HUES64 (cell line): ENCODE data around the gene CMPK1.
A peak's percentile ranks its signal among the peaks of the same experiment; 100 is the strongest.

ENCODE experiments used
- H3K27ac ChIP-seq: 2 replicates; pipeline ENCODE4 v1.7.0; 2013; ENCODE audit warnings: low read depth, low read length, inconsistent platforms
- H3K27me3 ChIP-seq: 2 replicates; pipeline ENCODE4 v1.6.1; 2013; ENCODE audit warnings: mild to moderate bottlenecking, low read length; ENCODE audit not compliant: insufficient read depth
- H3K36me3 ChIP-seq: 2 replicates; pipeline ENCODE4 v1.6.1; 2013; ENCODE audit warnings: mild to moderate bottlenecking, low read length; ENCODE audit not compliant: insufficient read depth
- H3K4me1 ChIP-seq: 2 replicates; pipeline ENCODE4 v1.6.1; 2013; ENCODE audit warnings: mild to moderate bottlenecking, low read length, moderate library complexity; ENCODE audit not compliant: insufficient read depth
- H3K4me3 ChIP-seq: 2 replicates; pipeline ENCODE4 v1.5.1; 2013; ENCODE audit warnings: mild to moderate bottlenecking, low read length, moderate library complexity
- H3K9ac ChIP-seq: 2 replicates; pipeline ENCODE4 v1.6.1; 2013; ENCODE audit warnings: mild to moderate bottlenecking, low read depth, low read length
- H3K9me3 ChIP-seq: 2 replicates; pipeline ENCODE4 v1.6.1; 2013; ENCODE audit warnings: low read depth, low read length; ENCODE audit not compliant: insufficient read depth
- WGBS: fragments of 150-250, 120-280 bp; methylation state at CpG from one replicate; pipeline ENCODE4 v1.1.7; 2013; ENCODE audit warnings: missing lambda C conversion rate; 5-methylcytosine and 5-hydroxymethylcytosine counted together

CMPK1 gene

GRCh38 chr1:47410068-47410455 is 76.5 kb downstream of the CMPK1 start:
- Histone ChIP-seq H3K4me3 (no peak overlapping the region), H3K4me1 (no peaks in the 10 kb centered on the region), H3K9me3 (no peaks in the 10 kb centered on the region), H3K27me3 (peaks cover 42% of the 10 kb centered on the region), H3K9ac (no peak overlapping the region), H3K36me3 (no peaks in the 10 kb centered on the region), H3K27ac (no peak overlapping the region)
- 84% methylated on average over 3 of the region's 3 CpGs for whole genome bisulfite sequencing

- Histone ChIP-seq H3K27ac (no peak overlapping the region), H3K9ac (no peak overlapping the region), H3K4me3 (no peak overlapping the region), H3K36me3 (no peaks in the 10 kb centered on the region), H3K4me1 (no peaks in the 10 kb centered on the region), H3K9me3 (no peaks in the 10 kb centered on the region), H3K27me3 (peaks cover 56% of the 10 kb centered on the region)
- 59% methylated on average over 2 of the region's 2 CpGs for WGBS
Measured at GRCh38 chr1:47411436-47411835, 77.8 kb downstream of the CMPK1 start.

- no peaks in the 10 kb centered on the region for H3K4me1 ChIP-seq
- no peak overlapping the region for H3K9ac ChIP-seq
- H3K27ac ChIP-seq = no peak overlapping the region
- H3K27me3 ChIP-seq = peaks cover 63% of the 10 kb centered on the region
- no peaks in the 10 kb centered on the region for H3K9me3 ChIP-seq
- 78% methylated on average over 14 of the region's 14 CpGs for WGBS
- H3K4me3 ChIP-seq = no peak overlapping the region
- no peaks in the 10 kb centered on the region for H3K36me3 ChIP-seq
Measured at GRCh38 chr1:47412437-47412836, 78.8 kb downstream of the CMPK1 start.

- Histone ChIP-seq H3K27me3 (peaks cover 92% of the 10 kb centered on the region), H3K36me3 (no peaks in the 10 kb centered on the region), H3K4me1 (no peaks in the 10 kb centered on the region), H3K4me3 (peak within 1 kb of the TSS; percentile 48), H3K27ac (no peak within 1 kb of the TSS), H3K9me3 (no peaks in the 10 kb centered on the region), H3K9ac (no peak within 1 kb of the TSS)
- WGBS = 18% methylated on average over 21 of the region's 21 CpGs
Measured at GRCh38 chr1:47415728-47416318, 82.2 kb downstream of the CMPK1 start, which contains the start of gene FOXE3. TSS of gene FOXE3 (plus strand) at chr1:47416285. CDS start at chr1:47416316, 31 bp downstream.

- Histone ChIP-seq H3K9ac (no peak overlapping the region), H3K36me3 (no peaks in the 10 kb centered on the region), H3K9me3 (no peaks in the 10 kb centered on the region), H3K27ac (no peak overlapping the region), H3K27me3 (peaks cover 92% of the 10 kb centered on the region), H3K4me3 (peak overlapping the region; percentile 48), H3K4me1 (no peaks in the 10 kb centered on the region)
- WGBS = 1% methylated on average over 134 of the region's 134 CpGs
Measured at GRCh38 chr1:47416319-47417169, 83.0 kb downstream of the CMPK1 start.

GRCh38 chr1:47417170-47418044 is 83.8 kb downstream of the CMPK1 start:
- 27% methylated on average over 39 of the region's 39 CpGs for WGBS
- Histone ChIP-seq H3K27me3 (peaks cover 94% of the 10 kb centered on the region), H3K36me3 (no peaks in the 10 kb centered on the region), H3K9ac (no peak overlapping the region), H3K27ac (no peak overlapping the region), H3K9me3 (no peaks in the 10 kb centered on the region), H3K4me1 (no peaks in the 10 kb centered on the region), H3K4me3 (0 out of 2 replicates have a peak overlapping the region, but pooled peaks have one; percentile 48)

- Histone ChIP-seq H3K4me1 (no peaks in the 10 kb centered on the region), H3K27me3 (peaks cover 95% of the 10 kb centered on the region), H3K27ac (no peak overlapping the region), H3K9ac (no peak overlapping the region), H3K9me3 (no peaks in the 10 kb centered on the region), H3K36me3 (no peaks in the 10 kb centered on the region), H3K4me3 (no peak overlapping the region)
- WGBS = 87% methylated on average over 2 of the region's 2 CpGs
Measured at GRCh38 chr1:47418122-47418521, 84.5 kb downstream of the CMPK1 start.

GRCh38 chr1:47418681-47419325 is 85.2 kb downstream of the CMPK1 start:
- H3K36me3 ChIP-seq = no peaks in the 10 kb centered on the region
- peaks cover 98% of the 10 kb centered on the region for H3K27me3 ChIP-seq
- H3K9ac ChIP-seq = no peak overlapping the region
- H3K4me1 ChIP-seq = no peaks in the 10 kb centered on the region
- 90% methylated on average over 6 of the region's 6 CpGs for WGBS
- H3K9me3 ChIP-seq = no peaks in the 10 kb centered on the region
- H3K4me3 ChIP-seq = no peak overlapping the region
- no peak overlapping the region for H3K27ac ChIP-seq

GRCh38 chr1:47420547-47420946 is 87.0 kb downstream of the CMPK1 start:
- H3K27ac ChIP-seq = no peak overlapping the region
- no peaks in the 10 kb centered on the region for H3K4me1 ChIP-seq
- no peaks in the 10 kb centered on the region for H3K9me3 ChIP-seq
- H3K4me3 ChIP-seq = no peak overlapping the region
- no peak overlapping the region for H3K9ac ChIP-seq
- H3K27me3 ChIP-seq = peaks cover 92% of the 10 kb centered on the region
- 96% methylated on average over 2 of the region's 4 CpGs for WGBS
- no peaks in the 10 kb centered on the region for H3K36me3 ChIP-seq

- 54% methylated on average over 2 of the region's 2 CpGs for WGBS
- peaks cover 92% of the 10 kb centered on the region for H3K27me3 ChIP-seq
Measured at GRCh38 chr1:47423872-47424271, 90.3 kb downstream of the CMPK1 start.

More at GRCh38 chr1:47423872-47424271, 90.3 kb downstream of the CMPK1 start:
- H3K9me3 ChIP-seq = no peaks in the 10 kb centered on the region
- no peaks in the 10 kb centered on the region for H3K4me1 ChIP-seq
- no peaks in the 10 kb centered on the region for H3K36me3 ChIP-seq
- H3K27ac ChIP-seq = no peak overlapping the region
- H3K9ac ChIP-seq = no peak overlapping the region
- H3K4me3 ChIP-seq = no peak overlapping the region
